Mucosa of descending colon (tissue), 3 donors: ENCODE results near the gene SRD5A1. TPM values are rescaled to one million over a fixed set of nuclear protein-coding genes. Genes with fewer than 3 reads are reported as not detected.

Source experiments
- ATAC-seq: fragments of 200-7000 bp; cut with Tn5 transposase; one replicate; pipeline ENCODE4 v1.9.1; 2020; ENCODE audit warnings: mild to moderate bottlenecking, moderate library complexity
- DNase-seq, 3 donors: peaks; one replicate each; pipeline ENCODE4 v3.0.0-alpha.2; 2020
- H3K36me3 ChIP-seq: fragments of 200-600 bp; one replicate; pipeline ENCODE4 v1.8.0; 2021; ENCODE audit warnings: low read depth, mild to moderate bottlenecking
- H3K4me1 ChIP-seq: fragments of 200-600 bp; one replicate; pipeline ENCODE4 v1.8.0; 2021; ENCODE audit warnings: low read depth, mild to moderate bottlenecking
- H3K4me3 ChIP-seq: fragments of 200-600 bp; one replicate; pipeline ENCODE4 v1.8.0; 2021; ENCODE audit warnings: mild to moderate bottlenecking
- H3K9me3 ChIP-seq: fragments of 200-600 bp; one replicate; pipeline ENCODE4 v1.8.0; 2021; ENCODE audit warnings: mild to moderate bottlenecking
- intact Hi-C, 2 donors: fragments of 100-400 bp; cut with DNase I in 1 of 2; cut with micrococcal nuclease in 1 of 2; formaldehyde crosslinking; loops; one replicate each; pipeline versions ENCODE4 v1.11.0 to v1.11.1; 2022; cut with DNase I, micrococcal nuclease
- total RNA-seq, 3 donors: library from RNA; stranded (reverse); fragmentation: NEBNext Ultra II Directional in 2 of 3; extraction: Animal tissue kit (Norgen Biotek cat#: 25700) in 2 of 3; gene quantifications; one replicate each; pipeline versions ENCODE4 v1.2.1 to v1.2.4, GENCODE V29; 2021 to 2023
- TF ChIP-seq, protein P1 (sequence below): fragments of 200-600 bp; IDR thresholded peaks from one replicate; pipeline ENCODE4 v1.8.0; 2022; ENCODE audit warnings: antibody characterized with exemption, mild to moderate bottlenecking
- donor health status: DM: no; HTN: no; CAD: no; lungs with moderate emphysema.
- donor health status: DM: no; HTN: no; CAD: no.
- donor health status: DM: no; HTN: yes; CAD: no.

SRD5A1 gene
- total RNA-seq, 3 donors from 2014 or later: 12.7 to 16.2 (median 14.3) TPM

GRCh38 chr5:6604341-6604740, 28.9 kb upstream of the SRD5A1 start:
- H3K9me3 ChIP-seq: no peaks in the 10 kb centered on the region
- peaks cover 19% of the 10 kb centered on the region for H3K36me3 ChIP-seq
- no peak for DNase-seq
- TF ChIP-seq, protein P1, sequence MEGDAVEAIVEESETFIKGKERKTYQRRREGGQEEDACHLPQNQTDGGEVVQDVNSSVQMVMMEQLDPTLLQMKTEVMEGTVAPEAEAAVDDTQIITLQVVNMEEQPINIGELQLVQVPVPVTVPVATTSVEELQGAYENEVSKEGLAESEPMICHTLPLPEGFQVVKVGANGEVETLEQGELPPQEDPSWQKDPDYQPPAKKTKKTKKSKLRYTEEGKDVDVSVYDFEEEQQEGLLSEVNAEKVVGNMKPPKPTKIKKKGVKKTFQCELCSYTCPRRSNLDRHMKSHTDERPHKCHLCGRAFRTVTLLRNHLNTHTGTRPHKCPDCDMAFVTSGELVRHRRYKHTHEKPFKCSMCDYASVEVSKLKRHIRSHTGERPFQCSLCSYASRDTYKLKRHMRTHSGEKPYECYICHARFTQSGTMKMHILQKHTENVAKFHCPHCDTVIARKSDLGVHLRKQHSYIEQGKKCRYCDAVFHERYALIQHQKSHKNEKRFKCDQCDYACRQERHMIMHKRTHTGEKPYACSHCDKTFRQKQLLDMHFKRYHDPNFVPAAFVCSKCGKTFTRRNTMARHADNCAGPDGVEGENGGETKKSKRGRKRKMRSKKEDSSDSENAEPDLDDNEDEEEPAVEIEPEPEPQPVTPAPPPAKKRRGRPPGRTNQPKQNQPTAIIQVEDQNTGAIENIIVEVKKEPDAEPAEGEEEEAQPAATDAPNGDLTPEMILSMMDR: no peak
- H3K4me3 ChIP-seq: no peak overlapping the region
- no peak for ATAC-seq
- intact Hi-C loops: no loop called here
- no peaks in the 10 kb centered on the region for H3K4me1 ChIP-seq

- Histone ChIP-seq H3K4me3 (no peak overlapping the region), H3K36me3 (peaks cover 19% of the 10 kb centered on the region), H3K4me1 (no peaks in the 10 kb centered on the region), H3K9me3 (no peaks in the 10 kb centered on the region)
- TF ChIP-seq, protein P1: no peak
- ATAC-seq (no peak), DNase-seq (no peak)
- intact Hi-C loops: no loop called here
Measured at GRCh38 chr5:6604946-6605345, 28.3 kb upstream of the SRD5A1 start.

DNA sequence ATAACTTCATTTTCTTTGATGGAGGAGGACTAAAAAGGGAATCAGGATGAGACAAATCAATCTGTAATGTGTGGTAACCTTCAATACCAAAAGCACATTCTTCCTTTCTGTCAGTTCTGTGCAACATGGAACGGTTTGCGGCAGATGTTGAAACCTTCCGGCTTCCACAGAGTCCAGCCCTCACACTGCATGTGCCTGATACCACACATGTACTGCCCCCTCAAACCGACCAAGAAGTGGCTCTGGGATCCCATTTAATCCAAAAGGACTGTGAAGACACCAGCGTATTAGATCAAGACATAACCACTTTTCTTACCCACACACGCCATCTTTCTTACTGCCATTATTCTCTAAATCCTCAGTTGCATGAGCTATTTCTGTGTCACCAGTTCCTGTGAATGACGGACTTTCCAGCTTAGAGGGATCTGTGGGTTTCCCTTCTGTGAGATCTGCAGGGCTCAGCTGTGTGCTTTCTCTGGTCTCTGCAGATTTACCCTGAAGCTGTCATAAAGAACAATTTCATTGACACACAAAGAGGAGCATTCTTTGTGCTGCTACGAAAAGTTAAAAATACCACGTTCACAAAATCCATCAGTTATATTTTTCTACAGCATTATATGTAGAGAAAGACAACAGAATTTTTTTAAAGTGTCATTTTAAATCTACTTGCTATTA, 26.2 kb upstream of the SRD5A1 start:
- H3K4me3 ChIP-seq: no peak overlapping the region
- intact Hi-C loops: no loop called here
- ATAC-seq: no peak
- no peak for DNase-seq
- no peaks in the 10 kb centered on the region for H3K4me1 ChIP-seq
- H3K9me3 ChIP-seq: no peaks in the 10 kb centered on the region
- TF ChIP-seq, protein P1: no peak
- H3K36me3 ChIP-seq: peaks cover 16% of the 10 kb centered on the region

DNA sequence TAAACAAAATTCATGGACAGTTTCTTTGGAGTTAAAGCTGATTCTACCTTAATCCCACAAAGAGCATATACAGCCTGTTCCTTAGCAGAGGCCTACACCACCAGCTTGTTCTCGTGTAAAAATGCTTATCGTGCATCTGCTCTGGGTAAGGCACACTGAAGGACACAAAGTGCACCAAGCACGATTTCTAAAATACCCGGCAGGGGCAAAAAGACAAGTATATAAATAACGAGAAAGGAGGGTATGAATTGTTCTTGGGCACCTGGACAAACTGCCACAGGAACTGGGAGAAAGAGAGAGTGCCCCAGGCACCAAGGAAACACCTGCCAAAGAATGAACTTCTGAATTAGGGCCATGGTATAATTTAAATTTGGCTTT, 25.7 kb upstream of the SRD5A1 start:
- no peaks in the 10 kb centered on the region for H3K9me3 ChIP-seq
- no peak for DNase-seq
- TF ChIP-seq, protein P1: no peak
- H3K4me1 ChIP-seq: no peaks in the 10 kb centered on the region
- ATAC-seq: no peak
- intact Hi-C loops: no loop called here
- H3K36me3 ChIP-seq: peaks cover 16% of the 10 kb centered on the region
- H3K4me3 ChIP-seq: no peak overlapping the region

DNA sequence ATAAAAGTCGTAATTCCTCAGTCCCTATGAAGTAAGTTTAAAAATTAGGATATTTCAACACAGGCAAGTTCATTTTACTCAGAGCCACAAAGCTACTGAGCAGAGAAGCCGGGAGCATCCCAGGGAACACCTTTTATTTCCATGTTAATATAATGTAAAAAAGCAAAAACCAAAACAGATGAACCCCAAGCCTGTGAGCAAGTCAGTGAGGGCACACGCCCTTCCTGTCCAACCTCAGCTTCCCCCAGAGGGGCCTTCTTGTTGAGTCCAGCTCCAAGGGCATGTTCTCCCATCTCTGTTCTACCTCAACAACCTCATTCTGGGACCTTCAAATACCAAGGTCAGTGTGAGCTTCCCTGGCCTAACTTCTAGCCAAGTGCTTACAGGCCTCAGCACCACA, 25.2 kb upstream of the SRD5A1 start:
- TF ChIP-seq, protein P1: no peak
- peaks cover 16% of the 10 kb centered on the region for H3K36me3 ChIP-seq
- H3K4me3 ChIP-seq: no peak overlapping the region
- intact Hi-C loops: no loop called here
- H3K4me1 ChIP-seq: no peaks in the 10 kb centered on the region
- H3K9me3 ChIP-seq: no peaks in the 10 kb centered on the region
- DNase-seq (no peak), ATAC-seq (no peak)
